ENCODE results near the gene CHPF2.

GRCh38 chr7:151240942-151241754 is 8.9 kb downstream of the CHPF2 start:
- TF ChIP-seq, protein P1, sequence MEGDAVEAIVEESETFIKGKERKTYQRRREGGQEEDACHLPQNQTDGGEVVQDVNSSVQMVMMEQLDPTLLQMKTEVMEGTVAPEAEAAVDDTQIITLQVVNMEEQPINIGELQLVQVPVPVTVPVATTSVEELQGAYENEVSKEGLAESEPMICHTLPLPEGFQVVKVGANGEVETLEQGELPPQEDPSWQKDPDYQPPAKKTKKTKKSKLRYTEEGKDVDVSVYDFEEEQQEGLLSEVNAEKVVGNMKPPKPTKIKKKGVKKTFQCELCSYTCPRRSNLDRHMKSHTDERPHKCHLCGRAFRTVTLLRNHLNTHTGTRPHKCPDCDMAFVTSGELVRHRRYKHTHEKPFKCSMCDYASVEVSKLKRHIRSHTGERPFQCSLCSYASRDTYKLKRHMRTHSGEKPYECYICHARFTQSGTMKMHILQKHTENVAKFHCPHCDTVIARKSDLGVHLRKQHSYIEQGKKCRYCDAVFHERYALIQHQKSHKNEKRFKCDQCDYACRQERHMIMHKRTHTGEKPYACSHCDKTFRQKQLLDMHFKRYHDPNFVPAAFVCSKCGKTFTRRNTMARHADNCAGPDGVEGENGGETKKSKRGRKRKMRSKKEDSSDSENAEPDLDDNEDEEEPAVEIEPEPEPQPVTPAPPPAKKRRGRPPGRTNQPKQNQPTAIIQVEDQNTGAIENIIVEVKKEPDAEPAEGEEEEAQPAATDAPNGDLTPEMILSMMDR (IDR thresholded peaks at IDR 0.05; ENCODE audit: borderline replicate concordance, extremely low read depth, low read length, poor library complexity, severe bottlenecking) = no peak
- TF ChIP-seq EZH2 (IDR thresholded peaks at IDR 0.05; ENCODE audit: borderline replicate concordance, low read depth, low read length, severe bottlenecking) = no peak

All from DND-41 (cell line).